Kidney (tissue), 14 donors: ENCODE data around the gene TRIM28. TPM values are rescaled to one million over a fixed set of nuclear protein-coding genes. Genes with fewer than 3 reads are reported as not detected.
"Not testable (repeated sequence)": the region's sequence is repeated elsewhere in the genome, so short reads cannot be mapped to it uniquely, and the experiment has no call there.

Experiments used
- DNase-seq, 5 donors: peaks; one replicate each; pipeline ENCODE4 v3.0.0-alpha.2; 2013 to 2020
- FAIRE-seq: peaks from 2 replicates; lab custom pipeline; 2012; peaks lifted over from hg19 to GRCh38; lab: Jason Lieb, UNC
- H3K27ac ChIP-seq, 2 donors: one replicate each; pipeline ENCODE4 v1.7.0; 2013; ENCODE audit warnings: low read depth in 2 of 2, low read length in 2 of 2, inconsistent platforms in 1 of 2
- H3K27me3 ChIP-seq: one replicate; pipeline ENCODE4 v1.7.1; 2013; ENCODE audit warnings: low read length, inconsistent platforms; ENCODE audit not compliant: control insufficient read depth, insufficient read depth
- H3K36me3 ChIP-seq, 3 donors: one replicate each; pipeline versions ENCODE4 v1.7.0 to v1.7.1; 2013; ENCODE audit warnings: low read length in 3 of 3, control low read depth in 1 of 3, inconsistent platforms in 1 of 3; ENCODE audit not compliant: insufficient read depth in 3 of 3, control insufficient read depth in 2 of 3
- H3K4me1 ChIP-seq, 3 donors: one replicate each; pipeline versions ENCODE4 v1.7.0 to v1.7.1; 2013; ENCODE audit warnings: low read length in 3 of 3, inconsistent platforms in 1 of 3, low read depth in 1 of 3; ENCODE audit not compliant: control insufficient read depth in 2 of 3, insufficient read depth in 2 of 3
- H3K4me3 ChIP-seq, 3 donors: one replicate each; pipeline versions ENCODE4 v1.7.0 to v1.8.1; 2013; ENCODE audit warnings: low read length in 3 of 3, control low read depth in 1 of 3, inconsistent platforms in 1 of 3
- H3K9ac ChIP-seq, 3 donors: one replicate each; pipeline versions ENCODE4 v1.7.0 to v1.7.1; 2013; ENCODE audit warnings: low read length in 3 of 3, control low read depth in 1 of 3, inconsistent platforms in 1 of 3
- H3K9me3 ChIP-seq, 3 donors: one replicate each; pipeline versions ENCODE4 v1.7.0 to v1.7.1; 2013; ENCODE audit warnings: low read length in 3 of 3, control low read depth in 1 of 3, inconsistent platforms in 1 of 3; ENCODE audit not compliant: control insufficient read depth in 2 of 3, insufficient read depth in 1 of 3
- CTCF ChIP-seq: IDR thresholded peaks from 3 replicates; pipeline ENCODE4 v1.5.1; 2012; ENCODE audit warnings: mild to moderate bottlenecking, moderate library complexity, borderline replicate concordance; ENCODE audit not compliant: insufficient read depth; ENCODE audit errors: extremely low read depth
- intact Hi-C: fragments of 100-400 bp; cut with DNase I; formaldehyde crosslinking; loops from one replicate; pipeline ENCODE4 v1.11.1; 2022
- polyA plus RNA-seq: library from polyadenylated mRNA; stranded (reverse); fragments of 350-450 nt; fragmentation: Illumina TruSeq; extraction: RNeasy Lipid Tissue Mini Kit (QIAGEN cat#74804); gene quantifications from one replicate; pipeline ENCODE4 v1.2.3, GENCODE V29; 2014; ENCODE audit warnings: low read depth, low replicate concordance; ENCODE audit not compliant: insufficient read depth
- total RNA-seq: library from RNA; stranded (reverse); fragmentation: NEBNext Ultra II Directional; extraction: Animal tissue kit (Norgen Biotek cat#: 25700); gene quantifications from one replicate; pipeline ENCODE4 v1.2.1, GENCODE V29; 2021
- donor health status: control.
- donor health status: control.
- donor health status: control.
- donor health status: control.
- donor health status: control.
- donor health status: DM: yes; HTN: yes; CAD: no.
- donor health status: Normal renal cell carcinoma (clear cell type).

TRIM28 gene
- total and polyA plus RNA-seq, 2 donors from 2014 or later: 191 to 229 TPM

GRCh38 chr19:58498316-58499020 is 45.4 kb upstream of the TRIM28 start:
- intact Hi-C loops: no loop called here
- H3K9ac ChIP-seq: peak overlapping the region in 2 of 3 donors; percentile 35 to 51
- no peaks in the 10 kb centered on the region for H3K9me3 ChIP-seq
- peaks cover 0 to 20% (median 6%) of the 10 kb centered on the region in 3 donors for H3K4me1 ChIP-seq
- no peaks in the 10 kb centered on the region for H3K36me3 ChIP-seq
- H3K27ac ChIP-seq: no peak overlapping the region
- FAIRE-seq (no peak), DNase-seq (no peak)
- no peak for TF ChIP-seq CTCF
- peak overlapping the region; percentile 72 to 97 (median 74) for H3K4me3 ChIP-seq
- no peaks in the 10 kb centered on the region for H3K27me3 ChIP-seq

- intact Hi-C loops: no loop called here
- Histone ChIP-seq H3K4me3 (peak overlapping the region; percentile 72 to 97 (median 90)), H3K9ac (peak overlapping the region; percentile 37 to 93 (median 90)), H3K36me3 (no peaks in the 10 kb centered on the region), H3K4me1 (peaks cover 0 to 20% (median 6%) of the 10 kb centered on the region in 3 donors), H3K27ac (peak overlapping the region; percentile 81 to 82), H3K27me3 (no peaks in the 10 kb centered on the region), H3K9me3 (no peaks in the 10 kb centered on the region)
- FAIRE-seq (peak; percentile 68), DNase-seq (peak; percentile 99 to 100 (median 100))
- peak; percentile 3 for TF ChIP-seq CTCF
Measured at GRCh38 chr19:58499021-58499927, 44.6 kb upstream of the TRIM28 start.

DNA sequence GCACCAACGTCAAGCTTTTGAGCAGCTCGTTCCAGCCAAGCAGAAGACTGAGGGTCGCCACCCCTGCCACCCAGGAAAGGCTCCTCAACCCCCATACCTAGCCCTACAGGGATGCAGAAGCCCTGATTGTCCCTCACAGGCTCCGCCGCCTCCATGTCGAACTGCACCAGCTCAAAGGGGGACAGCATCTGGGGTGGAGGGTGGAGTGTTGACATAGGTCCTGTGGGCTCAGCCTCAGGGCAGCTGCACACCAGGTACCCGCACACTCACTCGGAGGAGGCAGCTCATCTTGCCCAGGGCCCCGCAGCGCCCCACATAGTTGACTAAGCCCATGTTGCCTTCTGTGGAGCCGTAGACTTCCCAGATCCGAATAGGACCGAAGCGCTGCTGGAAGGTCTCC is 43.6 kb upstream of the TRIM28 start:
- intact Hi-C loops: no loop called here
- no peak for FAIRE-seq
- Histone ChIP-seq H3K27ac (no peak overlapping the region), H3K9me3 (no peaks in the 10 kb centered on the region), H3K27me3 (no peaks in the 10 kb centered on the region), H3K36me3 (no peaks in the 10 kb centered on the region), H3K4me3 (peak overlapping the region in 2 of 3 donors; percentile 90 to 97), H3K4me1 (peaks cover 0 to 20% (median 6%) of the 10 kb centered on the region in 3 donors), H3K9ac (peak overlapping the region in 1 of 3 donors; percentile 93)
- TF ChIP-seq CTCF: no peak
- no peak for DNase-seq

DNA sequence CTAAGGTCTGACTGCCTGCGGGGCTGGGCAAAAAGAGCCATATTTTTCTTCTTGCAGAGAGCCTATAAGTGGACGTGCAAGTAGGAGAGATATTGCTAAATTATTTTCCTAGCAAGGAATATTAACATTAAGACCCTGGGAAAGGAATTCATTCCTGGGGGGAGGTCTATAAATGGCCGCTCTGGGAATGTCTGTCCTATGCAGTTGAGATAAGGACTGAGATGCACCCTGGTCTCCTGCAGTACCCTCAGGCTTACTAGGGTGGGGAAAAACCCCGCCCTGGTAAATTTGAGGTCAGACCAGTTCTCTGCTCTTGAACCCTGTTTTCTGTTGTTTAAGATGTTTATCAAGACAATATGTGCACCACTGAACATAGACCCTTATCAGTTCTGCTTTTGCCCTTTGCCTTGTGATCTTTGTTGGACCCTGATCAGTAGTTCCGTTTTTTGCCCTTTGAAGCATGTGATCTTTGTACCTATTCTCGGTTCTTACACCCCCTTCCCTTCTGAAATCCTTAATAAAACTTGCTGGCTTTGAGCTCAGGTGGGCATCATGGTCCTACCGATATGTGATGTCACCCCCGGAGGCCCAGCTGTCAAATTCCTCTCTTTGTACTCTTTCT is 36.2 kb upstream of the TRIM28 start:
- intact Hi-C loops, H3K27me3 ChIP-seq, H3K4me1 ChIP-seq, H3K27ac ChIP-seq, H3K9me3 ChIP-seq, H3K4me3 ChIP-seq, H3K36me3 ChIP-seq, DNase-seq, FAIRE-seq, H3K9ac ChIP-seq: not testable (repeated sequence)
